ENCODE results near the gene CORO6. TPM values are rescaled to one million over a fixed set of nuclear protein-coding genes. Genes with fewer than 3 reads are reported as not detected.
"Not testable (repeated sequence)": the region's sequence is repeated elsewhere in the genome, so short reads cannot be mapped to it uniquely, and the experiment has no call there.

Gene CORO6
- total and polyA plus RNA-seq, 2 experiments from 2014 or later = 2.6 to 5.2 TPM

DNA sequence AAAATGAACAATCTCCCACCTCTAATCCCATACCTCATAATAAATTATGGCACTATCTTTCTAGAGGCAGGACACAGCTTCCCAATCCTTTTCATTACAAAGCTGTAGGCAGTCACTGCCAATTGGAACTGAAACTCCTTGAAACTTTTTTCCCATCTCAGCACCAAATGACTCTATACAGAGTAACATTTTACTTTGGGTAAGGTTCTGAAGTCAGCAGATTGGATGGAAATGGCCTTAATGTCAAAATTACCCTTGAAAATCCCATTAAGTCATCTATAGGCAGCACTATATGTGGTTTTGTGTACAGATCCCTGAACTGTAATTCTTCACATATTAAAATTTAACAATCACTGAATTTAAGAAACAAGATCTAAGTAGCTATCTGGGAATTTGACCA is 30.3 kb upstream of the CORO6 start:
- DNase-seq (ENCODE audit: low spot score) (no peak), ATAC-seq (no peak)
- no peaks in the 10 kb centered on the region for H3K36me3 ChIP-seq (ENCODE audit: insufficient read depth)

GRCh38 chr17:29651913-29652312 is 29.2 kb upstream of the CORO6 start:
- not testable (repeated sequence) for H3K9me2 ChIP-seq (ENCODE audit: insufficient read depth); H3K27me3 Mint-ChIP-seq (ENCODE audit: insufficient read depth, low read depth, poor library complexity); H3K4me3 Mint-ChIP-seq; H4K20me1 ChIP-seq (replicated peaks; ENCODE audit: insufficient read depth); H3K4me1 ChIP-seq (ENCODE audit: insufficient read depth); H3F3A ChIP-seq (replicated peaks; ENCODE audit: low read depth); H3K27ac ChIP-seq (ENCODE audit: low read depth); H3K4me2 ChIP-seq; H3K79me2 ChIP-seq (replicated peaks; ENCODE audit: insufficient read depth); H3K36me3 Mint-ChIP-seq (ENCODE audit: low read depth); H3K9me3 Mint-ChIP-seq; ATAC-seq; H3K27ac Mint-ChIP-seq; H3K27me3 ChIP-seq (ENCODE audit: insufficient read depth); H3K4me3 ChIP-seq; H3K4me1 Mint-ChIP-seq; H2AFZ ChIP-seq; H3K36me3 ChIP-seq (ENCODE audit: insufficient read depth); DNase-seq (ENCODE audit: low spot score)

More for the DNA sequence above, 30.3 kb upstream of the CORO6 start:
- no peaks in the 10 kb centered on the region for H3K9me2 ChIP-seq (ENCODE audit: insufficient read depth)
- Mint-ChIP-seq H3K36me3 (ENCODE audit: low read depth) (no peaks in the 10 kb centered on the region), H3K4me3 (no peak overlapping the region), H3K9me3 (no peaks in the 10 kb centered on the region), H3K27me3 (ENCODE audit: insufficient read depth, low read depth, poor library complexity) (peaks cover 3% of the 10 kb centered on the region), H3K27ac (no peak overlapping the region), H3K4me1 (no peaks in the 10 kb centered on the region)
- no peaks in the 10 kb centered on the region for H3F3A ChIP-seq (replicated peaks; ENCODE audit: low read depth)
- no peak overlapping the region for H3K4me2 ChIP-seq
- H4K20me1 ChIP-seq (replicated peaks; ENCODE audit: insufficient read depth) = no peaks in the 10 kb centered on the region; the same call in 1 of the 2 replicates
- H3K4me1 ChIP-seq (ENCODE audit: insufficient read depth) = no peaks in the 10 kb centered on the region
- H3K27me3 ChIP-seq (ENCODE audit: insufficient read depth) = no peaks in the 10 kb centered on the region
- no peak overlapping the region for H2AFZ ChIP-seq
- TF ChIP-seq POLR2AphosphoS5 (IDR thresholded peaks at IDR 0.05; ENCODE audit: low read depth) = no peak
- TF ChIP-seq REST (IDR thresholded peaks at IDR 0.05; ENCODE audit: unreplicated experiment) = no peak
- H3K27ac ChIP-seq (ENCODE audit: low read depth) = no peak overlapping the region
- H3K79me2 ChIP-seq (replicated peaks; ENCODE audit: insufficient read depth) = no peaks in the 10 kb centered on the region
- H3K4me3 ChIP-seq = no peak overlapping the region

GRCh38 chr17:29650396-29650795 is 27.7 kb upstream of the CORO6 start:
- H3K27me3 Mint-ChIP-seq (ENCODE audit: insufficient read depth, low read depth, poor library complexity) = peaks cover 3% of the 10 kb centered on the region
- no peaks in the 10 kb centered on the region for H3K4me1 Mint-ChIP-seq

More at GRCh38 chr17:29650396-29650795, 27.7 kb upstream of the CORO6 start:
- Histone ChIP-seq H3K27ac (ENCODE audit: low read depth) (no peak overlapping the region), H3K4me3 (no peak overlapping the region), H3K79me2 (replicated peaks; ENCODE audit: insufficient read depth) (no peaks in the 10 kb centered on the region), H4K20me1 (replicated peaks; ENCODE audit: insufficient read depth) (no peaks in the 10 kb centered on the region; the same call in 1 of the 2 replicates), H3K4me2 (no peak overlapping the region), H3K27me3 (ENCODE audit: insufficient read depth) (no peaks in the 10 kb centered on the region), H2AFZ (no peak overlapping the region), H3K9me2 (ENCODE audit: insufficient read depth) (no peaks in the 10 kb centered on the region), H3F3A (replicated peaks; ENCODE audit: low read depth) (no peaks in the 10 kb centered on the region), H3K4me1 (ENCODE audit: insufficient read depth) (no peaks in the 10 kb centered on the region), H3K36me3 (ENCODE audit: insufficient read depth) (no peaks in the 10 kb centered on the region)
- Mint-ChIP-seq H3K27ac (no peak overlapping the region), H3K4me3 (no peak overlapping the region), H3K9me3 (no peaks in the 10 kb centered on the region), H3K36me3 (ENCODE audit: low read depth) (no peaks in the 10 kb centered on the region)
- TF ChIP-seq EZH2phosphoT487 (IDR thresholded peaks at IDR 0.05; ENCODE audit: unreplicated experiment) (no peak), ZNF114 (CRISPR knock-in tag; IDR thresholded peaks at IDR 0.05) (no peak), ZNF331 (CRISPR knock-in tag; IDR thresholded peaks at IDR 0.05; ENCODE audit: low read depth) (no peak)
- TF ChIP-seq, protein P1, sequence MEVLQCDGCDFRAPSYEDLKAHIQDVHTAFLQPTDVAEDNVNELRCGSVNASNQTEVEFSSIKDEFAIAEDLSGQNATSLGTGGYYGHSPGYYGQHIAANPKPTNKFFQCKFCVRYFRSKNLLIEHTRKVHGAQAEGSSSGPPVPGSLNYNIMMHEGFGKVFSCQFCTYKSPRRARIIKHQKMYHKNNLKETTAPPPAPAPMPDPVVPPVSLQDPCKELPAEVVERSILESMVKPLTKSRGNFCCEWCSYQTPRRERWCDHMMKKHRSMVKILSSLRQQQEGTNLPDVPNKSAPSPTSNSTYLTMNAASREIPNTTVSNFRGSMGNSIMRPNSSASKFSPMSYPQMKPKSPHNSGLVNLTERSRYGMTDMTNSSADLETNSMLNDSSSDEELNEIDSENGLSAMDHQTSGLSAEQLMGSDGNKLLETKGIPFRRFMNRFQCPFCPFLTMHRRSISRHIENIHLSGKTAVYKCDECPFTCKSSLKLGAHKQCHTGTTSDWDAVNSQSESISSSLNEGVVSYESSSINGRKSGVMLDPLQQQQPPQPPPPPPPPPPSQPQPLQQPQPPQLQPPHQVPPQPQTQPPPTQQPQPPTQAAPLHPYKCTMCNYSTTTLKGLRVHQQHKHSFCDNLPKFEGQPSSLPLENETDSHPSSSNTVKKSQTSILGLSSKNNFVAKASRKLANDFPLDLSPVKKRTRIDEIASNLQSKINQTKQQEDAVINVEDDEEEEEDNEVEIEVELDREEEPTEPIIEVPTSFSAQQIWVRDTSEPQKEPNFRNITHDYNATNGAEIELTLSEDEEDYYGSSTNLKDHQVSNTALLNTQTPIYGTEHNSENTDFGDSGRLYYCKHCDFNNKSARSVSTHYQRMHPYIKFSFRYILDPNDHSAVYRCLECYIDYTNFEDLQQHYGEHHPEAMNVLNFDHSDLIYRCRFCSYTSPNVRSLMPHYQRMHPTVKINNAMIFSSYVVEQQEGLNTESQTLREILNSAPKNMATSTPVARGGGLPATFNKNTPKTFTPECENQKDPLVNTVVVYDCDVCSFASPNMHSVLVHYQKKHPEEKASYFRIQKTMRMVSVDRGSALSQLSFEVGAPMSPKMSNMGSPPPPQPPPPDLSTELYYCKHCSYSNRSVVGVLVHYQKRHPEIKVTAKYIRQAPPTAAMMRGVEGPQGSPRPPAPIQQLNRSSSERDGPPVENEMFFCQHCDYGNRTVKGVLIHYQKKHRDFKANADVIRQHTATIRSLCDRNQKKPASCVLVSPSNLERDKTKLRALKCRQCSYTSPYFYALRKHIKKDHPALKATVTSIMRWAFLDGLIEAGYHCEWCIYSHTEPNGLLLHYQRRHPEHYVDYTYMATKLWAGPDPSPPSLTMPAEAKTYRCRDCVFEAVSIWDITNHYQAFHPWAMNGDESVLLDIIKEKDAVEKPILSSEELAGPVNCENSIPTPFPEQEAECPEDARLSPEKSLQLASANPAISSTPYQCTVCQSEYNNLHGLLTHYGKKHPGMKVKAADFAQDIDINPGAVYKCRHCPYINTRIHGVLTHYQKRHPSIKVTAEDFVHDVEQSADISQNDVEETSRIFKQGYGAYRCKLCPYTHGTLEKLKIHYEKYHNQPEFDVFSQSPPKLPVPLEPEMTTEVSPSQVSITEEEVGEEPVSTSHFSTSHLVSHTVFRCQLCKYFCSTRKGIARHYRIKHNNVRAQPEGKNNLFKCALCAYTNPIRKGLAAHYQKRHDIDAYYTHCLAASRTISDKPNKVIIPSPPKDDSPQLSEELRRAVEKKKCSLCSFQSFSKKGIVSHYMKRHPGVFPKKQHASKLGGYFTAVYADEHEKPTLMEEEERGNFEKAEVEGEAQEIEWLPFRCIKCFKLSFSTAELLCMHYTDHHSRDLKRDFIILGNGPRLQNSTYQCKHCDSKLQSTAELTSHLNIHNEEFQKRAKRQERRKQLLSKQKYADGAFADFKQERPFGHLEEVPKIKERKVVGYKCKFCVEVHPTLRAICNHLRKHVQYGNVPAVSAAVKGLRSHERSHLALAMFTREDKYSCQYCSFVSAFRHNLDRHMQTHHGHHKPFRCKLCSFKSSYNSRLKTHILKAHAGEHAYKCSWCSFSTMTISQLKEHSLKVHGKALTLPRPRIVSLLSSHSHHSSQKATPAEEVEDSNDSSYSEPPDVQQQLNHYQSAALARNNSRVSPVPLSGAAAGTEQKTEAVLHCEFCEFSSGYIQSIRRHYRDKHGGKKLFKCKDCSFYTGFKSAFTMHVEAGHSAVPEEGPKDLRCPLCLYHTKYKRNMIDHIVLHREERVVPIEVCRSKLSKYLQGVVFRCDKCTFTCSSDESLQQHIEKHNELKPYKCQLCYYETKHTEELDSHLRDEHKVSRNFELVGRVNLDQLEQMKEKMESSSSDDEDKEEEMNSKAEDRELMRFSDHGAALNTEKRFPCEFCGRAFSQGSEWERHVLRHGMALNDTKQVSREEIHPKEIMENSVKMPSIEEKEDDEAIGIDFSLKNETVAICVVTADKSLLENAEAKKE (CRISPR knock-in tag; IDR thresholded peaks at IDR 0.05) = no peak
- ATAC-seq = no peak
- no peak for DNase-seq (ENCODE audit: low spot score)
